IPS-20b (cell line): ENCODE measurements around the gene IQSEC2.

Source experiments
- H3K27ac ChIP-seq: one replicate; pipeline ENCODE4 v1.5.1; 2013; ENCODE audit warnings: low read length
- H3K27me3 ChIP-seq: 2 replicates; pipeline ENCODE4 v1.6.1; 2013; ENCODE audit warnings: mild to moderate bottlenecking, low read length, inconsistent platforms; ENCODE audit not compliant: insufficient read depth
- H3K36me3 ChIP-seq: 2 replicates; pipeline ENCODE4 v1.6.1; 2013; ENCODE audit warnings: low read depth, mild to moderate bottlenecking, inconsistent platforms, low read length, moderate library complexity; ENCODE audit not compliant: insufficient read depth
- H3K4me1 ChIP-seq: 2 replicates; pipeline ENCODE4 v1.6.1; 2013; ENCODE audit warnings: mild to moderate bottlenecking, control low read depth, inconsistent platforms, low read length, moderate library complexity; ENCODE audit not compliant: insufficient read depth
- H3K4me3 ChIP-seq: 2 replicates; pipeline ENCODE4 v1.5.1; 2013; ENCODE audit warnings: mild to moderate bottlenecking, low read length, inconsistent platforms
- H3K9ac ChIP-seq: 2 replicates; pipeline ENCODE4 v1.6.1; 2013; ENCODE audit warnings: low read depth, mild to moderate bottlenecking, inconsistent platforms, low read length, moderate library complexity
- H3K9me3 ChIP-seq: 2 replicates; pipeline ENCODE4 v1.6.1; 2013; ENCODE audit warnings: mild to moderate bottlenecking, low read depth, low read length, inconsistent platforms; ENCODE audit not compliant: insufficient read depth

IQSEC2 gene

DNA sequence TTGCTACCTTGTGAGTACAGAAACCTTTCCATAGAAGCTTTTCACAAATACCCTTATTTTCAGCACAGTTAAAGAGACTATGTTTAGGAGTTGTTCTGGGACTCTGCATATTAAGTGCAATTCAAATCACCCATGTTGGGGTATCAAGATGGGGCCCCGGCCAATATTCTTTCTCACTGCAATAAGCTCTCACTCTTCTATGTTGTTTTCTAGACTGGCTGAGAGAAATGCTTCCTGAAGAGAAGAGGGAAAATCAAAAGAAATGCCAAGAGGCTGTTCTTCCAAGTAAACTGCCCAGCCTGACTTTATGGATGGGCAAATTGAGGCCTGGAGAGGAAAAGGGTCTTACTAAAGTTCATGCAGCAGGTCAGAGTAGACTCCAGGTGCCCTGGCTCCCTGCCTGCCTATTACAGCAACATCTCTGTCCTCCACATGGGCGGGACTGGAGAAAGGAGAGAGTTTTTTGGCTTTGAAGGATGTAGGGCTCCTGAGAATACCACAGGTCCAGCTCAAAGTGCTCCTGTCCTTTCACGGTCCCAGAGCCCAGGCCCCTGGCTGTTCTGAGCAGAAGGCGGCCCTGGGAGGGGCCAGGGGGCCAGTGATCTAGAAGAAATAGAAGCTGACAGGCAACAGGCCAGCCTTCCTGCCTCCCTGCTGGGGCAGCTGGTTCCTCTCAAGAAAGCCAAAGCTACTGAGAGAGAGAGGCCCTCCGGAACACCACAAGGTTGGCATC lies 745 bp upstream of the IQSEC2 start:
- Histone ChIP-seq H3K27ac (no peak overlapping the region), H3K9me3 (no peaks in the 10 kb centered on the region), H3K9ac (no peak overlapping the region), H3K4me3 (no peak overlapping the region), H3K27me3 (no peaks in the 10 kb centered on the region), H3K36me3 (no peaks in the 10 kb centered on the region), H3K4me1 (no peaks in the 10 kb centered on the region; the same call in 1 of the 2 replicates)

DNA sequence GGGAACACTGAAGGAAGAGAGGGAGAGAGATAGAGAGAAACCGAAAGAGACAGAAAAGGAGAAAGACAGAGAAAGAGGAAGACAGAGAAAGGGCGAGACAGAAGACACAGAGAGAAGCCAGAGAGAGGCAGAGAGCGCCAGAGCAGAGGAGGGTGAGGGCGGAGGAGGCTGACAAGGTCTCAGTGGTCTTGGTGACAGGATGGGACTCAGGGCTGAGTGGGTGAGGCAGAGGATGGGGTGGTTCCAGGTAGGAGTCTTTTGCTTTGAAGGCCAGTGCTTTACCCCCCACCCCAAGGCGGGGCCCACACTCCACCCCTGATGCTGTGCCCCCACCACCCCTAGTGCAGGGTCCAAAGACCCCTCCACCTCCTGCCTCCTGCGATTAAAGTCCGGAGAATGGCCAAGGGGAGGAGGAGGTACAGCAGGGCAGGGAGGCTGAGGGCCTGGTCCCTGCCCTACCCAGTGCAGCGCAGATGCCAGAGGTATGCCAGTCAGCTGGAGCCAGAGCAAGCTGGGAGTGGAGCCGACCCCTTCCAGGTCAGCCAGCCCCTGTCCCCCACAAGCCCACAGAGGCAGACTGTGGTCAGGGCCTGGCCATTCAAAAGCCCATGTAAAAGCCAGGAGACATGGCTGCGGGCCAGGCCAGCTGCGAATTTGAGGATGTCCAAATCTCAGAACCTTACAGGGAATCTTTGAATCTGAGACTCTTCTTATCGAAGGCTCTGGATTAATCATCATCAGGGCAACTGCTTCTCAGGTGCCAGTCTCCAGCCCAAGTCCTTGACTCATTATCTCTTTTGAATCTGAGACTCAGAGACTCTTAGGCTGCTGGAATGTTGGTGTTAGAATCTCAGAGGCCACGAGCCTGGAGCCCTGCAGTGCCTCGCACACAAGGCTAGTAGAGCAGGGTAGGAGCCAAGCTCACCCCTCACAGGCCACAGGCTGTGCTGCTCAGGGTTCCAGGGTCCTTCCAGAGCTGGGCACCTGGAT lies 758 bp downstream of the IQSEC2 start:
- Histone ChIP-seq H3K27me3 (no peaks in the 10 kb centered on the region), H3K4me3 (peak overlapping the region; percentile 29; the same call in 1 of the 2 replicates), H3K4me1 (no peaks in the 10 kb centered on the region; the same call in 1 of the 2 replicates), H3K36me3 (no peaks in the 10 kb centered on the region), H3K9ac (no peak overlapping the region; the same call in 1 of the 2 replicates), H3K9me3 (no peaks in the 10 kb centered on the region), H3K27ac (no peak overlapping the region)

DNA sequence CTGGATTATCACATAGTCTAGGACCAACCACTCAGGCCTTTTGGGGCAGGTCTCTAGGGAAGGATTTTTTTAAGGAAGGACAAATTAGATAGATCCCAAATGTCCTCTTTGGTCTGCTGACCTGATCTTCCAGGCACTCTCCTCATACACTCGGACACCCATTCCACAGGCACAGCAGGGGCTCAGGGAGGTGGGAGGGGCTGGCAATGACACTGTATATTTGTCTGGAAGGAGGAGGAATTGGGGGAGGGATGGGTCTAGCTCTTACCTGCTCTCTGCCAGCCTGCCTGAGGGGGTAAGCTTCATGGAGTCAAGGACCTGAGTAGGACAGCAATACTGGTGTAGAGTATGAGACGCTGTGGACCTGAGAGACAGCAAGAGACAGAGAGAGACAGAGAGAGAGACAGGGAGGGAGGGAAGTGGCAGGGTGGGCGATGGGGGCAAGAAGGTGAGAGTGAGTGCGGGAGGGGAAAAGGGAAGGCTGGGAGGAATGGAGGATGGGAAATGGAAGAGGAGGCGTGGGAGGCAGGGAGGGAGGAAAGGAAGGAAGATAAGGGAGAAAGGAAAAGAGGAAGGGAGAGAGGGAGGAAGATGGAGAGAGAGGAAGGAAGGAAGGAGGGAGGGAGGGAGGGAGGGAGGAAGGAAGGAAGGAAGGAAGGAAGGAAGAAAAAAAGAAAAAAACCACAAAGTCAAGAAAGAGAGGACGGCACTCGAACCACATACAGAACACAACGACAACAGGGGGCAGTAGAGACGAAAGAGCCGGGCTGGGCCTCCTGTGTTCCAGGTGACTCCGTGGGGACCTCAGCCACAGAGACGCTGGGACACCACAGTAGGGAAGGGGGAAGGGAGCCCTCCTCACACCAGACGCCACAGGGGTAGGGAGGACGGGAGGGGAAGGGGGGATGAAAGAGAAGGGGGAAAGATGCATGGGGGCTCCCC lies 1.8 kb downstream of the IQSEC2 start:
- Histone ChIP-seq H3K4me3 (no peak overlapping the region), H3K27me3 (no peaks in the 10 kb centered on the region)

DNA sequence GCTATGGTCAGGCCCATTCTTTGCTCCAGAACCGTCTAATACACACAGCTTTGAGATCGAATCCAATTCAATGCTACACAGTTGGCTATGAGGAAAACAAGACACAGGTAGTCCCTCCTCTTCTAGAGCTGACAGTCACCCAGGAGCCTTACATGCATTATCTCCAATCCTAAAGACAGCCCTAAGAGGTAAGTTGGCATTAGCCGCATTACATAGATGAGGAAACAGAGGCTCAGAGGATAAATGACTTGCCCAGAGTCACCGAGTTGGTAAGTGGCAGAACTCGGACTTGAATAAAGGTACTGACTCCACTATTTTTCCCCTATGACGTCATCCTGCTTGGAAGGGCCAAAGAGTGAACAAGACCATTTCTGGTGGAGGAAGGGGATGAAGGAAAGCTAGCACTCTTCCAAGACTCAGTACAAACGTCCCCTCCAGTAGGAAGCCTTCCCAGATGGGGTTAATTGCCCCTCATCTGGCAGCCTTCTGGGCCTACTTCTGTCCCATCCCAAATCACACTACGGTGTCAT lies 8.5 kb downstream of the IQSEC2 start:
- H3K27ac ChIP-seq = no peak overlapping the region
- H3K9ac ChIP-seq = no peak overlapping the region
- no peaks in the 10 kb centered on the region; the same call in 1 of the 2 replicates for H3K4me1 ChIP-seq
- no peaks in the 10 kb centered on the region for H3K9me3 ChIP-seq
- no peaks in the 10 kb centered on the region for H3K36me3 ChIP-seq
- H3K27me3 ChIP-seq = no peaks in the 10 kb centered on the region
- H3K4me3 ChIP-seq = no peak overlapping the region

More for the DNA sequence above, 1.8 kb downstream of the IQSEC2 start:
- H3K27ac ChIP-seq = no peak overlapping the region
- no peaks in the 10 kb centered on the region; the same call in 1 of the 2 replicates for H3K4me1 ChIP-seq
- no peaks in the 10 kb centered on the region for H3K9me3 ChIP-seq
- H3K9ac ChIP-seq = no peak overlapping the region
- no peaks in the 10 kb centered on the region for H3K36me3 ChIP-seq

DNA sequence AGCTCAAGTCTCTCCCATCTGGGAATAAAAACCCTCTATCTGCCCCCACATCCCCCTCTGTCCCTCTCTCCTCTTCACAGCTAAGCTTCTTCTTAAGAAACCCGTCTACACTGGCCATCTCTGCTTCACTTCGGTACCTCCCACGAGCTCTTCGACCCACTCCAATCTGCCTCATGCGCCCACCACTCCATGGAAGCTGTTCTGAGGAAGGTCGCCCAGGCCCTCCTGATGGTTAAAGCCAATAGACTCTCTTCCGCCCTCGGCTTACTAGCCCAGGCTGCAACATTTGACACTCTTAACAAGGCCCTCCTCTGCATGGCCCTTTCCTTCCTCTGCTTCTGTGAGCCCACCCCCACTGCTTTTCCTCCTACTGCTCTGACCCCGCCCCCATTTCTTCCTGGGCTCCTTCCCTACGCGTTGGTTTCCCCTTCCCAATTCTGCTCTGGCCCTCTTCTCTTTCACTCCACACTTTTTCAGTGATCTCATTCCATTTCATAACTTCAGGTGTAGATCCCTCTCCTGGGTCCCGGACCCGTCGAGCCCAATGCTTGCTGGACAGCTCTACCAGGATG lies 11.8 kb downstream of the IQSEC2 start:
- Histone ChIP-seq H3K4me1 (no peaks in the 10 kb centered on the region; the same call in 1 of the 2 replicates), H3K27ac (no peak overlapping the region), H3K27me3 (no peaks in the 10 kb centered on the region), H3K9me3 (no peaks in the 10 kb centered on the region), H3K36me3 (no peaks in the 10 kb centered on the region), H3K9ac (no peak overlapping the region), H3K4me3 (no peak overlapping the region)

DNA sequence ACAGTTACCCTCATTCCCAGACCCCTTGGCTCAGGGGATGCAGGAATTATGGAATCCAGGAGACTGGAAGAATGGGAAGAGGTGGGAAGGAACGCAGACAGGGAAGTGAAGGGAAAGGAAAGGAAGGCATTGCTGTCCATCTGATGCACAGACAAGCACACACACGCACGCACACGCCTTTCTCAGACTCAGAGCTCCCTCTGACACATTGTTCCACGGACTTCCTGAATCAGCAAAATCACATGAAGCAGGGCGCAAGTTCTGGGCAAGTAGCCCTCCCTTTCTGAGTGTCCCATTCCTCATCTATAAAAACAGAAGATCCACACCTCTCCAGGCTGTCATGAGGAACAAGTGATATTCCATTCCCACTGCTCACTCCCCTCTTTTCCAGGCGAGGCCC lies 13.2 kb downstream of the IQSEC2 start:
- no peaks in the 10 kb centered on the region for H3K36me3 ChIP-seq
- H3K4me3 ChIP-seq = no peak overlapping the region
- no peak overlapping the region for H3K9ac ChIP-seq
- no peaks in the 10 kb centered on the region for H3K9me3 ChIP-seq
- H3K27ac ChIP-seq = no peak overlapping the region
- H3K4me1 ChIP-seq = no peaks in the 10 kb centered on the region; the same call in none of the 2 replicates
- no peaks in the 10 kb centered on the region for H3K27me3 ChIP-seq

DNA sequence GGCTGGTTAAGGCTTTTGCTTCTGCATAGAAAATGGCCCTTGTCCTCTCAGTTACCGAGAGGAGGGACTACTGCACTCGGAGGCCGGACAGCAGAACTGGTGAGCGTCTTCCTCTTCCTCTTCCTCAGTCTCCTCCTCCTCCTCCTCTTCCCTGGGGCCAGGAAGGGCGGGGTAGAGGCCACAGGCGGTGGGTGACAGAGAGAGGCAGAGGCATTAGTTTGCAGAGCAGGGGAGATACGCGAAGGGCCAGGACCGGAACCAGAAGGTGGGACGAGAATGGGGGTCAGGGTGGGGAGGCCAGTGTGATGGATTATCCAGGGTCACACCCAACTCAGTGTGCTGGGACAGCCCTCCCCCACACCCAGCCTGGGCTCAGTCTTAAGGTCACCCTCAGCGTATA lies 14.5 kb downstream of the IQSEC2 start:
- no peaks in the 10 kb centered on the region for H3K36me3 ChIP-seq
- H3K4me1 ChIP-seq = no peaks in the 10 kb centered on the region; the same call in none of the 2 replicates
- H3K4me3 ChIP-seq = no peak overlapping the region
- H3K9me3 ChIP-seq = no peaks in the 10 kb centered on the region
- no peak overlapping the region for H3K9ac ChIP-seq
- no peaks in the 10 kb centered on the region for H3K27me3 ChIP-seq
- no peak overlapping the region for H3K27ac ChIP-seq

DNA sequence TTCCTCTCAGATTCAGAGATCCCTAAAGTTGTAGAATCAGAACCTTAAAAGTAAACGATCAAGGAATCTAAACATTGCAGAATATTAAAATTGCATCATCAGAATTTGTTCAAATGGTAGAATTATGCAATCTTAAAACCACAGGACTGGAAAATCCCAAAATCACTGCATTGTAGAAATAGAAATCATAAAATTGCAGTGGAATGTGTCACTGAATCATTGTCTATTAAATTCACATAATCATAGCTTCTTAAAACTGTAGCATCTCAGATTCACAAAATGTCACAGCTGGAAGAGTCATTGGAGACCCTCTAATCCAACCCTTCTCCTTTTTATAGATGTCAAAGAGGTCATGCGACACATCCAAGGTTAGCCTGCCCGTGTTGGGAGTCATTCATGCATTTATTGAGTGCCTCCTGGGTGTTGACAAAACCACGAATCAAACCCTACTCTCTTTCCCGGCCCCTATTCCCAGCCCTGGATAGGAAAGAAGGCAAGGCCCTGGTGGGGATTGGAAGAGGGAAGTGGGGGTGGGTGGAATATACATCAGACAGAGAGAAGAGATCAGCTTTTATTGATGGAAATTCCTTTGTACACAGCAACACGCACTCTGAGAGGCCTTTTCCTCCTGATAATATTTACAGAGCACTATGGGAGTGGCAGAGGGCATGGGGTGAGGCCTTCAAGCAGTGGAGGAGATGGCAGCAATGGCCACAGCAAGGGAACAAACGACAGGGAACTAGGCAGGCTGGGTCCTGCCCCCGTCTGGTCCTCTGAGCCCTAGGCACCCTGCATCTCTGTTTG lies 15.4 kb downstream of the IQSEC2 start:
- H3K9me3 ChIP-seq = no peaks in the 10 kb centered on the region
- H3K4me3 ChIP-seq = no peak overlapping the region
- H3K4me1 ChIP-seq = no peaks in the 10 kb centered on the region; the same call in none of the 2 replicates
- H3K27ac ChIP-seq = no peak overlapping the region
- H3K27me3 ChIP-seq = no peaks in the 10 kb centered on the region
- H3K9ac ChIP-seq = no peak overlapping the region
- H3K36me3 ChIP-seq = no peaks in the 10 kb centered on the region

DNA sequence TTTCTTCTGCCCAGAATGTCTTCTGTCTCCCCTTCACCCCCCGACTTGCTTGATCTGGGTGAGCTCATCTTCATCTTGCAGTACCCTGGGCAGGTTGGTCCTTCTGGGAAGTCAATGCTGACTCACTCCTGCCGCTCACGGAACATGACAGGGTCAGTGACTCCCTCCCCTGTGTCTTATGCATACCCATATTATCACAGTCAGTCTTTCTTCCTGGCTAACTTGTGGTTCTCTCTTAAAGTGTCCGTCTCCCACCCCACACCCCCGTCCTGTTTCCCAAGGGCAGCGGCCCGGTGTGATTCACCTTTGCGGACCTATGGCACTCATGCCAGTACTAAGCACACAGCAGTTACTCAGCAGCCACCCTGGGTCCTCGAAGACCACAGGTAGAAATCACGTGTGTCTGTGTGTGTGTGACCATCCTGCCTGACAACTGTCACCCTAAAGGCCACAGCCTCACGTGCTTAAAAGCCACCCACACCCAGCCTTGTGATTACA lies 17.7 kb downstream of the IQSEC2 start:
- H3K36me3 ChIP-seq = no peaks in the 10 kb centered on the region
- no peaks in the 10 kb centered on the region for H3K27me3 ChIP-seq
- H3K27ac ChIP-seq = no peak overlapping the region
- no peak overlapping the region for H3K4me3 ChIP-seq
- H3K4me1 ChIP-seq = no peaks in the 10 kb centered on the region; the same call in 1 of the 2 replicates
- no peak overlapping the region for H3K9ac ChIP-seq
- H3K9me3 ChIP-seq = no peaks in the 10 kb centered on the region

DNA sequence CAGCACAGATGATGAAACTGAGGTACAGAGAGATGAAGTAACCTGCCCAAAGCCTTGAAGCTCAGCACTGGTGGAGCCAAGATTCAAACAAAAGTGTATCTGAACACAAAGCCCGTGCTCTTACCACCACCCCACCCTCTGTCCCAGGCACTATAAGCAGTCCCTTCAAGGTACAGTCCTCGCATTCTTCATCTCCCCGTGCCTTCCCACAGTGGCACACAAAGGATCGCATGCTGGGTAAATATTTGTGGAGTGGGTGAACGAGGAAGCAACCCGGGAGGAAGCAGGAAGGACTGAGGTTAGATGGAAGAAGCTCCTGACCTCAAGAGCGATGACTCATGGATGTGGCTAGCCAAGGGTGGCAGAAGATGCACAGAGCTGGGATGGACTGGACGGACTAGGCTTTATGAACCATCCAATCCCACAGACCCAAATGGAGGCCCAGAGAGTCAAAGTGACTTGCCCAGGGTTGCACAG lies 18.4 kb downstream of the IQSEC2 start:
- Histone ChIP-seq H3K27me3 (no peaks in the 10 kb centered on the region), H3K27ac (no peak overlapping the region), H3K4me3 (no peak overlapping the region), H3K4me1 (no peaks in the 10 kb centered on the region; the same call in 1 of the 2 replicates), H3K9me3 (no peaks in the 10 kb centered on the region), H3K9ac (no peak overlapping the region), H3K36me3 (no peaks in the 10 kb centered on the region)
